Right cardiac atrium (tissue), 5 donors: ENCODE results near the gene SRRM1. TPM values are rescaled to one million over a fixed set of nuclear protein-coding genes. Genes with fewer than 3 reads are reported as not detected.
A peak's percentile ranks its signal among the peaks of the same experiment; 100 is the strongest.
"Not testable (repeated sequence)": the region's sequence is repeated elsewhere in the genome, so short reads cannot be mapped to it uniquely, and the experiment has no call there.

Source experiments
- ATAC-seq, 2 donors: fragments of 200-7000 bp; cut with Tn5 transposase; one replicate each; pipeline versions ENCODE4 v1.8.0 to v1.9.1; 2020; ENCODE audit warnings: moderate library complexity in 2 of 2, mild to moderate bottlenecking in 1 of 2
- DNase-seq, 3 donors: peaks; one replicate each; pipeline ENCODE4 v3.0.0-alpha.2; 2020
- H3K27ac ChIP-seq: one replicate; pipeline ENCODE4 v1.5.1; 2013; ENCODE audit warnings: mild to moderate bottlenecking, low read length, control low read depth, moderate library complexity
- H3K27me3 ChIP-seq: one replicate; pipeline ENCODE4 v1.6.1; 2013; ENCODE audit not compliant: control insufficient read depth, insufficient read depth
- H3K4me1 ChIP-seq: one replicate; pipeline ENCODE4 v1.6.1; 2013; ENCODE audit warnings: low read length; ENCODE audit not compliant: control insufficient read depth, insufficient read depth
- H3K4me3 ChIP-seq: one replicate; pipeline ENCODE4 v1.5.1; 2013; ENCODE audit warnings: low read length, control low read depth
- H3K9me3 ChIP-seq: one replicate; pipeline ENCODE4 v1.6.1; 2013; ENCODE audit warnings: low read length; ENCODE audit not compliant: control insufficient read depth
- WGBS: extraction: QIAGEN DNeasy Blood & Tissue Kit; methylation state at CpG from one replicate; pipeline ENCODE4 v1.1.7; 2013; 5-methylcytosine and 5-hydroxymethylcytosine counted together
- intact Hi-C, 4 donors: fragments of 100-400 bp; cut with DNase I; formaldehyde crosslinking; loops; one replicate each; pipeline versions ENCODE4 v1.11.0 to v1.14.0; 2022 to 2023
- polyA plus RNA-seq: library from polyadenylated mRNA; stranded (reverse); fragments of 200-250 nt; gene quantifications from one replicate; pipeline ENCODE4 v1.2.3, GENCODE V29; 2013
- total RNA-seq, 4 donors: library from RNA; stranded (reverse); fragmentation: NEBNext Ultra II Directional; extraction: Animal tissue kit (Norgen Biotek cat#: 25700); gene quantifications; one replicate each; pipeline ENCODE4 v1.2.1, GENCODE V29; 2021
- donor health status: healthy with polysubstance abuse.
- donor health status: DM: no; HTN: yes; CAD: no.
- donor health status: DM: no; HTN: no; CAD: no.
- donor health status: DM: no; HTN: yes; CAD: no; lungs with severe emphysema.
- donor health status: DM: yes; HTN: yes; CAD: no.

SRRM1 gene
- total and polyA plus RNA-seq, 5 donors = 41.2 to 91.7 (median 78.4) TPM

- 99% methylated on average over 7 of the region's 7 CpGs for WGBS
- no peak overlapping the region for H3K27ac ChIP-seq
- intact Hi-C loops = no loop called here
- H3K27me3 ChIP-seq = no peaks in the 10 kb centered on the region
- peaks cover 6% of the 10 kb centered on the region for H3K4me1 ChIP-seq
- peak in 1 of 3 donors; percentile 31 for DNase-seq
- H3K4me3 ChIP-seq = no peak overlapping the region
- no peaks in the 10 kb centered on the region for H3K9me3 ChIP-seq
- no peak for ATAC-seq
Observed at GRCh38 chr1:24715658-24716057, 72.6 kb downstream of the SRRM1 start.

- no peak overlapping the region for H3K4me3 ChIP-seq
- H3K27me3 ChIP-seq = no peaks in the 10 kb centered on the region
- no peak for ATAC-seq
- intact Hi-C loops = no loop called here
- no peaks in the 10 kb centered on the region for H3K9me3 ChIP-seq
- peaks cover 7% of the 10 kb centered on the region for H3K4me1 ChIP-seq
- H3K27ac ChIP-seq = no peak overlapping the region
- WGBS = 81% methylated on average over 8 of the region's 8 CpGs
- DNase-seq = peak; percentile 40 to 70 (median 41)
Observed at GRCh38 chr1:24717887-24718650, 75.0 kb downstream of the SRRM1 start.

GRCh38 chr1:24720152-24720551 is 77.0 kb downstream of the SRRM1 start:
- Histone ChIP-seq H3K9me3 (no peaks in the 10 kb centered on the region), H3K27me3 (no peaks in the 10 kb centered on the region), H3K4me1 (peaks cover 8% of the 10 kb centered on the region), H3K4me3 (no peak overlapping the region), H3K27ac (peak overlapping the region; percentile 73)
- 36% methylated on average over 12 of the region's 12 CpGs for WGBS
- intact Hi-C loops = no loop called here
- peak; percentile 95 to 96 (median 95) for DNase-seq
- ATAC-seq = peak; percentile 95

- DNase-seq (peak in 2 of 3 donors; percentile 43 to 46), ATAC-seq (no peak)
- H3K27me3 ChIP-seq = no peaks in the 10 kb centered on the region
- H3K4me1 ChIP-seq = peaks cover 10% of the 10 kb centered on the region
- WGBS = 93% methylated on average over 31 of the region's 31 CpGs
- intact Hi-C loops = no loop called here
- H3K4me3 ChIP-seq = no peak overlapping the region
- no peak overlapping the region for H3K27ac ChIP-seq
- H3K9me3 ChIP-seq = no peaks in the 10 kb centered on the region
Observed at GRCh38 chr1:24721533-24721932, 78.4 kb downstream of the SRRM1 start.

- H3K27ac ChIP-seq, ATAC-seq, H3K9me3 ChIP-seq, H3K27me3 ChIP-seq, DNase-seq, H3K4me3 ChIP-seq, intact Hi-C loops: not testable (repeated sequence)
- 84% methylated on average over 21 of the region's 21 CpGs for WGBS
- peaks cover 10% of the 10 kb centered on the region for H3K4me1 ChIP-seq
Observed at GRCh38 chr1:24722073-24723035, 79.3 kb downstream of the SRRM1 start.

Other genes with a start within 250 kb of the SRRM1 start
- 1 to 10 TPM; 5.4 to 8.3 (median 7.3) TPM for gene STPG1, start 229.5 kb upstream of the SRRM1 start, total RNA-seq
- 3.9 TPM for gene STPG1, start 229.5 kb upstream of the SRRM1 start, polyA plus RNA-seq
- 10 to 100 TPM; 24.4 to 35.6 (median 35.3) TPM for gene NIPAL3, start 227.5 kb upstream of the SRRM1 start, total RNA-seq
- gene NIPAL3, start 227.5 kb upstream of the SRRM1 start, polyA plus RNA-seq = 12.8 TPM
- gene RCAN3, start 140.5 kb upstream of the SRRM1 start, total RNA-seq = 1 to 10 TPM; 5.7 to 6.6 (median 6.3) TPM
- gene RCAN3, start 140.5 kb upstream of the SRRM1 start, polyA plus RNA-seq = 2.1 TPM
- gene NCMAP, start 87.2 kb upstream of the SRRM1 start, total RNA-seq = under 1 TPM in 3 of 4 donors, not detected in 1; 0.21 to 0.71 (median 0.71) TPM
- gene NCMAP, start 87.2 kb upstream of the SRRM1 start, polyA plus RNA-seq = 1.0 TPM
- 100 to 1,000 TPM; 207 to 248 (median 233) TPM for gene CLIC4, start 102.1 kb downstream of the SRRM1 start, total RNA-seq
- 110 TPM for gene CLIC4, start 102.1 kb downstream of the SRRM1 start, polyA plus RNA-seq